Endometrial microvascular endothelial cells (primary cell): Measurements from ENCODE around the gene NRL. TPM values are rescaled to one million over a fixed set of nuclear protein-coding genes. Genes with fewer than 3 reads are reported as not detected.

Experiments
- in situ Hi-C: cut with HindIII; loops from 2 replicates; pipeline ENCODE4 v1.10.0; 2017; ENCODE audit warnings: low sequenced_read_pairs, low pct_unique_long_range_greater_than_20kb; ENCODE audit errors: inconsistent ontology term
- total RNA-seq: library from RNA; depleted of rRNA; stranded (reverse); fragments of >200 nt; gene quantifications from one replicate; pipeline ENCODE4 v1.2.3, GENCODE V29; 2015; ENCODE audit errors: inconsistent ontology term

The NRL gene
- total RNA-seq, 1 donor from 2014 or later, result 0.65 TPM

- in situ Hi-C loops, result no loop called here
These were observed 16.2 kb upstream of the NRL start for GRCh38 chr14:24130717-24131548.

- in situ Hi-C loops, result no loop called here
These were observed 15.6 kb upstream of the NRL start, which contains the start of gene FITM1 for GRCh38 chr14:24130380-24130716. Gene FITM1 (plus strand): TSS chr14:24130659. CDS start chr14:24131564, 905 bp downstream.

DNA sequence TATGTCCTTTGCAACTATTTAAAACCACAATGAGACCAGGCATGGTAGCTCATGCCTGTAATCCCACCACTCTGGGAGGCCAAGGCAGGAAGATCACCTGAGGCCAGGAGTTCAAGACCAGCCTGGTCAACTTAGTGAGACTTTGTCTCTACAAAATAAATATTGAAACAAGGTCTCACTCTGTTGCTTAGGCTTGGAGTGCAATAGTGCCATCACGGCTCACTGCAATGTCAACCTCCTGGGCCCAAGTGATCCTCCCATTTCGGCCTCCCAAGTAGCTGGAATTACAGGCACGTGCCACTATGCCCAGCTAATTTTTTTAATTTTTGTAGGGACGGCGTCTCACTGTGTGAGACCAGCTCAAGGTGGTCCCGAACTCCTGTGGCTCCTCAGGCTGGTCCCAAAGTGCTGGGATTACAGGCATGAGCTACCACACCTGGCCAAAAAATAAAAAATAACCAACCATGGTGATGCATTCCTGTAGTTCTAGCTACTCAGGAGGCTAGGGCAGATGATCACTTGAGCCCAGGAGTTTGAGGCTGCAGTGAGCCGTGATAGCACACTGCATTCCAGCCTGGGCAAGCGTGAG is 14.8 kb upstream of the NRL start:
- in situ Hi-C loops, result no loop called here

DNA sequence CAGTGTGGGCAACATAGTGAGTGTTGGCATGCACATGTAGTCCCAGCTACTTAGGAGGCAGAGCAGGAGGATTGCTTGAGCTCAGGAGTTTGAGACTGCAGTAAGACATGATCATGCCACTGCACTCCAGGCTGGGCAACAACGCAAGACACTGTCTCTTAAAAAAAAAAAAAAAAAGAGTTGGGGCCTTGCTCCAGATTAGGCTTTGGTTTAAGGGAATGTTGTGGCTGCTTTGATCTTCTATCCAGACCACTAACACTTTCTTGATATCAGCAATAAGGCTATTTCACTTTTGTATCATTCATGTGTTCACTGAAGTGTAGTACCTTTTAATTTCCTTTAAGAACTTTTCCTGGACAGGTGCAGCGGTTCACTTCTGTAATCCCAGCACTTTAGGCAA is 12.9 kb upstream of the NRL start:
- in situ Hi-C loops, result no loop called here

GRCh38 chr14:24126939-24127338 is 12.2 kb upstream of the NRL start:
- in situ Hi-C loops, result no loop called here

DNA sequence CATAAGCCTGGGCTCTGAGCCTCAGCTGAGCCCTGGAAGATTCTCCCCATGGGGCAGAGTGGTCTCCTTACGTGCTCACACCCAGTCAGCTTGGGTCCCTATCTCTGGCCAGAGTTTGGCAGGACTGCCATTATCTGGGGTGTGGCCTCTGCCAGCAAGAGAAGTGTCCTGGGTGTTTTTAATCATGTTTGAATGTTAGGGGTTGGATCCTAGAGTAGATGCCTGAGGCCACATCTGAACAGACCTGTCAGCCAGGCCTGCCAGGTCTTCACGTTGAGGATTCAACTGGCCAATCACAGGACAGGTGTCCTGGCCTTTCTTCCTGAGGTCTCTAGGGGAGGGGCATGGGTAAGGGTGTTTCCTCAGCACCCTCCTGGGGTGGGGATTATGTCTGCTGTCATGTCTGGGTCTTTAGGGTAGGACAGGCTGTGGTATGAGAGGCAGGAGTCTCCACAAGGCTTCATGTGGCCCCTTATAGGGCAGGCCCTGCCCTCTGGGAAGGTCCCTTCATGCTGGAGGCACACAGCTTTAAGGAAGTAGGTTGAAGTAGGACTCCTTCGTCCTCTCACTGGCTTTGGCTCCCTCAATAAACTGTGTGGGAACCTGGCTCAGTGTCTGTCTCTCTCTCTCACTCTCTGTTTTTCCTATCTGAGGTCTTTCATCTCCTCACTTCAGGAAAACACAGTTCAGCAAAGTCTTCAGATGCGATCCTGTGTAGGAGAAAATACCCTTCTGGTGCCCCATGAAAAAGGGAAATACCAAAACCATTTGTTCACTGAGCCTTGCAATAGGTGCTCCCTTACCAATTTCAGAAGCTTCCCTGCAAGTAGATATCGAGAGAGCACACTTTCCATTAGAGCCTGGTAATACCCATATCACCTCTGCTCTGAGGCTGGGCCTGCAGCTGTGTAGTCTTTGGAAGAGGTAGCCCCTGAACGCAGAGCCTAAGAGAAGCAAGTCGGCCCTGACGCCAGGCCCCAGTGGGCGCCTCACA is 9.0 kb upstream of the NRL start:
- in situ Hi-C loops, result no loop called here

DNA sequence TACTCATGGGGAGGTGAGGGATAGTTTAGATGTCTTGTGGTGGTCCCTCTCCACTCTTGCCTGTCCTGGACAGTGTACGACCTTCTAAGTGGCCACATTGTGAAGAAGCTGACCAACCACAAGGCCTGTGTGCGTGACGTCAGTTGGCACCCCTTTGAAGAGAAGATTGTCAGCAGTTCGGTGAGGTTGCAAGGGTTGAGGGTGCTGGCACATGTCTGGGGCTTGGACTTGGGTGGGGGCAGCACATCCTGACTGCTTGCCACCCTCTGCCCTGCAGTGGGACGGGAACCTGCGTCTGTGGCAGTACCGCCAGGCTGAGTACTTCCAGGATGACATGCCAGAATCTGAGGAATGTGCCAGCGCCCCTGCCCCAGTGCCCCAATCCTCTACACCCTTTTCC is 8.1 kb upstream of the NRL start:
- in situ Hi-C loops, result no loop called here

- in situ Hi-C loops, result no loop called here
These were observed 7.7 kb upstream of the NRL start for GRCh38 chr14:24122416-24122815.

- in situ Hi-C loops, result no loop called here
These were observed 6.5 kb upstream of the NRL start for GRCh38 chr14:24121210-24121609.

GRCh38 chr14:24119691-24120090 is 4.9 kb upstream of the NRL start:
- in situ Hi-C loops, result no loop called here

DNA sequence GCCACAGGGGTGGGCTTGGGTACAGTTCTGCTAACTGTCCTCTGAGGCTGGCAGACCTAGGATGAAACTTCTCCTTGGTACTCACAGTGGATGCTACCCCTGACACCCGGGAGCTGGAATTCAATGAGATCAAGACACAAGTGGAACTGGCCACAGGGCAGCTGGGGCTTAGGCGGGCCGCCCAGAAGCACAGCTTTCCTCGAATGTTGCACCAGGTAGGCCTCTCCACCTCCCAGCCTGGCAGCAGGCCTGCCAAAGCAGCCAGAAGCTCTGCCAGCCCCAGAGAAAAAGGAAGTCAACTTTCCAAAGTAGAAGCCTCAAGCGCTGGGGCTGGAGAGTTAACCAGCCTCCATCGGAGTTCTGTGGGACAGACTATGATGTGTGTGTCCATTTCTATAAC is 2.4 kb upstream of the NRL start:
- in situ Hi-C loops, result no loop called here

GRCh38 chr14:24116128-24116814 is 1.5 kb upstream of the NRL start:
- in situ Hi-C loops, result no loop called here

GRCh38 chr14:24115422-24116127 is 826 bp upstream of the NRL start:
- in situ Hi-C loops, result no loop called here

- in situ Hi-C loops, result no loop called here
These were observed 783 bp downstream of the NRL start for GRCh38 chr14:24113801-24114531.

DNA sequence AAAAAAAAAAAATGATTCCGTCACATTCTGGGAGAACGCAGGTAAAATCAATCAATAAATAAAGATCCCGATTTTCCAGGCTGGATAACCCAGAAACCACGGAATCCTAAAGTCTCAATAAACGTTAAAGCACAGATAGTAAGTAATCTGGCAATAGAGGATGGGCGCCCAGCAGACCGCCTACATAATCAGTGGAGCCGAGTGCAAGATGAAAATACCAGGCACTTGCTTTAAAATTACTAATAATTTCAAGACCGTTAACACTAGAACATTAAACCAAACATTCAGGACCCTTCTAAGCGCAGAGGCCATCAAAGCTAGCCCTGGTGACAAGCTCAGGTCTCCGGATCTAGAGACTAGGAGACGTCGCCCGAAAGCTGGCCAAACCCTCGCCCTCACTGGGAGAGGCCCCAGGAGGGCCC is 1.4 kb downstream of the NRL start:
- in situ Hi-C loops, result no loop called here

- in situ Hi-C loops, result no loop called here
These were observed 4.2 kb downstream of the NRL start for GRCh38 chr14:24110523-24110922.

- in situ Hi-C loops, result no loop called here
These were observed 4.7 kb downstream of the NRL start for GRCh38 chr14:24110060-24110459.
